Measurements from ENCODE around the gene MT1A. TPM values are rescaled to one million over a fixed set of nuclear protein-coding genes. Genes with fewer than 3 reads are reported as not detected.
"Not testable (repeated sequence)": the region's sequence is repeated elsewhere in the genome, so short reads cannot be mapped to it uniquely, and the experiment has no call there.

MT1A gene
- total and polyA plus RNA-seq, 7 experiments from 2014 or later = 0.92 TPM; not detected in 6

- DNase-seq (no peak), ATAC-seq (no peak)
- Histone ChIP-seq H3K27ac (ENCODE audit: low read depth, low read length) (no peak overlapping the region), H3K4me3 (ENCODE audit: low read length) (no peak overlapping the region), H3K36me3 (ENCODE audit: control insufficient read depth in 2 of 3, insufficient read depth in 3 of 3, low read length in 3 of 3) (no peaks in the 10 kb centered on the region), H3K27me3 (ENCODE audit: control insufficient read depth in 2 of 2, insufficient read depth in 2 of 2, low read length in 2 of 2) (no peaks in the 10 kb centered on the region), H3K4me1 (ENCODE audit: control insufficient read depth in 2 of 2, insufficient read depth in 2 of 2, low read length in 2 of 2) (peaks cover 0 to 13% of the 10 kb centered on the region in 2 donors), H3K9me3 (ENCODE audit: control insufficient read depth in 2 of 3, low read length in 3 of 3) (no peaks in the 10 kb centered on the region)
- H3K4me1 Mint-ChIP-seq = peaks cover 7 to 29% (median 19%) of the 10 kb centered on the region in 7 donors
- no peak overlapping the region for H3K27ac Mint-ChIP-seq
- H3K36me3 Mint-ChIP-seq = no peaks in the 10 kb centered on the region
- H3K27me3 Mint-ChIP-seq = peaks cover 0 to 24% (median 8%) of the 10 kb centered on the region in 5 donors
- no peak overlapping the region for H3K4me3 Mint-ChIP-seq
- ChIA-PET CTCF (interaction anchor here (1.0 kb wide), 1 partner anchor 15 kb away, joined by 3 read pairs; no protein-coding TSS in a partner anchor), POLR2A (no interaction called here)
- H3K9me3 Mint-ChIP-seq = no peaks in the 10 kb centered on the region
- intact Hi-C loops (cut with micrococcal nuclease) = no loop called here
Measured at GRCh38 chr16:56620339-56620897, 18.0 kb upstream of the MT1A start.

DNA sequence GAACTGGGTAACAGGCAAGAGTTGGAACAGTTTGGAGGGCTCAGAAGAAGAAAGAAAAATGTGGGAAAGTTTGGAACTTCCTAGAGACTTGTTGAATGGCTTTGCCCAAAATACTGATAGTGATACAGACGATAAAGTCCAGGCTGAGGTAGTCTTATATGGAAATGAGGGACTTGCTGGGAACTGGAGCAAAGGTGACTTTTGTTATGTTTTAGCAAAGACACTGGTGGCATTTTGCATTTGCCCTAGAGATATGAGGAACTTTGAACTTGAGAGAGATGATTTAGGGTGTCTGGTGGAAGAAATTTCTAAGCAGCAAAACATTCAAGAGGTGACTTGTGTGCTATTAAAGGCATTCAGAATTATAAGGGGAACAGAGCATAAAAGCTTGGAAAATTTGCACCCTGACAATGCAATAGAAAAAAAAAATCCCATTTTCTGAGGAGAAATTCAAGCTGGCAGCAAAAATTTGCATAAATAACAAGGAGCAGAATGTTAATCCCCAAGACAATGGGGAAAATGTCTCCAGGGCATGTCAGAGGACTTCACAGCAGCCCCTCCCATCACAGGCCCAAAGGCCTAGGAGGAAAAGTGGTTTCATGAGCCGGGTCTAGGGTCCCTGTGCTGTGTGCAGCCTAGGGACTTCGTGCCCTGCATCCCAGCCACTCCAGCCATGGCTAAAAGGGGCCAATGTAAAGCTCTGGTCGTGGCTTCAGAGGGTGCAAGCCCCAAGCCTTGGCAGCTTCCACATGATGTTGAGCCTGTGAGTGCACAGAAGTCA, 16.6 kb upstream of the MT1A start:
- H3K27ac Mint-ChIP-seq = peak overlapping the region in 1 of 9 donors; percentile 3

GRCh38 chr16:56623184-56623583, 15.3 kb upstream of the MT1A start:
- ChIA-PET POLR2A (interaction anchor here (0.7 to 1.6 kb wide), 4 partner anchors 9 to 79 kb away, joined by 3 to 5 read pairs (median 4); partner anchors contain the start of genes MT1M and MT2A), CTCF (interaction anchor here (1.0 to 1.5 kb wide), 2 partner anchors 14 to 20 kb away, joined by 3 to 5 read pairs; partner anchors contain the start of gene MT2A)
- H3K9me3 Mint-ChIP-seq; H3K9me3 ChIP-seq (ENCODE audit: control insufficient read depth in 2 of 3, low read length in 3 of 3); DNase-seq; intact Hi-C loops (cut with micrococcal nuclease); H3K27ac Mint-ChIP-seq; H3K36me3 Mint-ChIP-seq; H3K27me3 ChIP-seq (ENCODE audit: control insufficient read depth in 2 of 2, insufficient read depth in 2 of 2, low read length in 2 of 2); ATAC-seq; H3K27ac ChIP-seq (ENCODE audit: low read depth, low read length); H3K4me3 ChIP-seq (ENCODE audit: low read length); H3K4me3 Mint-ChIP-seq; H3K36me3 ChIP-seq (ENCODE audit: control insufficient read depth in 2 of 3, insufficient read depth in 3 of 3, low read length in 3 of 3): not testable (repeated sequence)
- Mint-ChIP-seq H3K27me3 (peaks cover 0 to 21% (median 4%) of the 10 kb centered on the region in 5 donors), H3K4me1 (peaks cover 11 to 27% (median 15%) of the 10 kb centered on the region in 7 donors)
- H3K4me1 ChIP-seq (ENCODE audit: control insufficient read depth in 2 of 2, insufficient read depth in 2 of 2, low read length in 2 of 2) = peaks cover 0 to 13% of the 10 kb centered on the region in 2 donors

More for the DNA sequence above, 16.6 kb upstream of the MT1A start:
- H3K27me3 Mint-ChIP-seq = peaks cover 0 to 25% (median 8%) of the 10 kb centered on the region in 5 donors
- H3K36me3 ChIP-seq (ENCODE audit: control insufficient read depth in 2 of 3, insufficient read depth in 3 of 3, low read length in 3 of 3); H3K4me3 ChIP-seq (ENCODE audit: low read length); intact Hi-C loops (cut with micrococcal nuclease); H3K36me3 Mint-ChIP-seq; CTCF ChIA-PET; ATAC-seq; H3K4me3 Mint-ChIP-seq; DNase-seq; H3K9me3 Mint-ChIP-seq; H3K27me3 ChIP-seq (ENCODE audit: control insufficient read depth in 2 of 2, insufficient read depth in 2 of 2, low read length in 2 of 2); H3K27ac ChIP-seq (ENCODE audit: low read depth, low read length); H3K9me3 ChIP-seq (ENCODE audit: control insufficient read depth in 2 of 3, low read length in 3 of 3): not testable (repeated sequence)
- peaks cover 0 to 21% of the 10 kb centered on the region in 2 donors for H3K4me1 ChIP-seq (ENCODE audit: control insufficient read depth in 2 of 2, insufficient read depth in 2 of 2, low read length in 2 of 2)
- peaks cover 13 to 34% (median 24%) of the 10 kb centered on the region in 7 donors for H3K4me1 Mint-ChIP-seq
- POLR2A ChIA-PET = interaction anchor here (1.4 kb wide), 1 partner anchor 80 kb away, joined by 3 read pairs; no protein-coding TSS in a partner anchor

- Mint-ChIP-seq H3K4me3 (no peak overlapping the region), H3K9me3 (no peaks in the 10 kb centered on the region), H3K4me1 (peaks cover 11 to 25% (median 15%) of the 10 kb centered on the region in 7 donors), H3K27ac (no peak overlapping the region), H3K36me3 (peaks cover 0 to 2% (median 0%) of the 10 kb centered on the region in 5 donors), H3K27me3 (peaks cover 0 to 17% (median 5%) of the 10 kb centered on the region in 5 donors)
- Histone ChIP-seq H3K9me3 (ENCODE audit: control insufficient read depth in 2 of 3, low read length in 3 of 3) (no peaks in the 10 kb centered on the region), H3K27ac (ENCODE audit: low read depth, low read length) (no peak overlapping the region), H3K4me3 (ENCODE audit: low read length) (no peak overlapping the region), H3K27me3 (ENCODE audit: control insufficient read depth in 2 of 2, insufficient read depth in 2 of 2, low read length in 2 of 2) (no peaks in the 10 kb centered on the region), H3K4me1 (ENCODE audit: control insufficient read depth in 2 of 2, insufficient read depth in 2 of 2, low read length in 2 of 2) (peaks cover 0 to 13% of the 10 kb centered on the region in 2 donors), H3K36me3 (ENCODE audit: control insufficient read depth in 2 of 3, insufficient read depth in 3 of 3, low read length in 3 of 3) (no peaks in the 10 kb centered on the region)
- no peak for ATAC-seq
- POLR2A ChIA-PET = interaction anchor here (0.7 to 1.6 kb wide), 6 partner anchors 9 to 532 kb away, joined by 3 to 5 read pairs (median 4); partner anchors contain the start of genes MT1M and MT2A
- intact Hi-C loops (cut with micrococcal nuclease) = loop anchor here (2.0 kb wide), 1 partner anchor 19 kb away; no protein-coding TSS in a partner anchor
- DNase-seq = no peak
- CTCF ChIA-PET = interaction anchor here (1.0 to 1.5 kb wide), 2 partner anchors 15 to 20 kb away, joined by 3 to 5 read pairs; partner anchors contain the start of gene MT2A
Measured at GRCh38 chr16:56623637-56624036, 14.8 kb upstream of the MT1A start.

- peaks cover 11 to 27% (median 15%) of the 10 kb centered on the region in 7 donors for H3K4me1 Mint-ChIP-seq
- ChIA-PET CTCF (no interaction called here), POLR2A (interaction anchor here (1.0 to 1.4 kb wide), 2 partner anchors 8 to 15 kb away, joined by 3 read pairs; no protein-coding TSS in a partner anchor)
- peaks cover 6 to 13% (median 12%) of the 10 kb centered on the region in 5 donors for H3K27me3 Mint-ChIP-seq
- DNase-seq (peak in 7 of 9 donors; percentile 19 to 76 (median 41)), ATAC-seq (peak; percentile 89)
- peak within 1 kb of the TSS; percentile 61 to 95 (median 82) for H3K27ac Mint-ChIP-seq
- no peaks in the 10 kb centered on the region for H3K9me3 Mint-ChIP-seq
- Histone ChIP-seq H3K9me3 (ENCODE audit: control insufficient read depth in 2 of 3, low read length in 3 of 3) (no peaks in the 10 kb centered on the region), H3K4me1 (ENCODE audit: control insufficient read depth in 2 of 2, insufficient read depth in 2 of 2, low read length in 2 of 2) (peaks cover 0 to 13% of the 10 kb centered on the region in 2 donors), H3K36me3 (ENCODE audit: control insufficient read depth in 2 of 3, insufficient read depth in 3 of 3, low read length in 3 of 3) (no peaks in the 10 kb centered on the region), H3K4me3 (ENCODE audit: low read length) (peak within 1 kb of the TSS; percentile 54), H3K27ac (ENCODE audit: low read depth, low read length) (peak within 1 kb of the TSS; percentile 15), H3K27me3 (ENCODE audit: control insufficient read depth in 2 of 2, insufficient read depth in 2 of 2, low read length in 2 of 2) (no peaks in the 10 kb centered on the region)
- H3K4me3 Mint-ChIP-seq = peak within 1 kb of the TSS; percentile 76 to 98 (median 90)
- intact Hi-C loops (cut with micrococcal nuclease) = loop anchor here (1.0 to 5.0 kb wide), 5 partner anchors 8 to 57 kb away; partner anchors contain the start of genes MT2A (in 2 of the 2) and MT1X (in 1 of the 2)
- H3K36me3 Mint-ChIP-seq = peaks cover 0 to 2% (median 0%) of the 10 kb centered on the region in 5 donors
Measured at GRCh38 chr16:56625140-56625942, 13.1 kb upstream of the MT1A start, which contains the start of gene MT1E. Gene MT1E (plus strand): TSS chr16:56625781. CDS start chr16:56625852, 71 bp downstream.
